ENCODE measurements around the gene GARIN5B. TPM values are rescaled to one million over a fixed set of nuclear protein-coding genes. Genes with fewer than 3 reads are reported as not detected.

GARIN5B gene
- total RNA-seq, 2 experiments from 2014 or later = not detected

DNA sequence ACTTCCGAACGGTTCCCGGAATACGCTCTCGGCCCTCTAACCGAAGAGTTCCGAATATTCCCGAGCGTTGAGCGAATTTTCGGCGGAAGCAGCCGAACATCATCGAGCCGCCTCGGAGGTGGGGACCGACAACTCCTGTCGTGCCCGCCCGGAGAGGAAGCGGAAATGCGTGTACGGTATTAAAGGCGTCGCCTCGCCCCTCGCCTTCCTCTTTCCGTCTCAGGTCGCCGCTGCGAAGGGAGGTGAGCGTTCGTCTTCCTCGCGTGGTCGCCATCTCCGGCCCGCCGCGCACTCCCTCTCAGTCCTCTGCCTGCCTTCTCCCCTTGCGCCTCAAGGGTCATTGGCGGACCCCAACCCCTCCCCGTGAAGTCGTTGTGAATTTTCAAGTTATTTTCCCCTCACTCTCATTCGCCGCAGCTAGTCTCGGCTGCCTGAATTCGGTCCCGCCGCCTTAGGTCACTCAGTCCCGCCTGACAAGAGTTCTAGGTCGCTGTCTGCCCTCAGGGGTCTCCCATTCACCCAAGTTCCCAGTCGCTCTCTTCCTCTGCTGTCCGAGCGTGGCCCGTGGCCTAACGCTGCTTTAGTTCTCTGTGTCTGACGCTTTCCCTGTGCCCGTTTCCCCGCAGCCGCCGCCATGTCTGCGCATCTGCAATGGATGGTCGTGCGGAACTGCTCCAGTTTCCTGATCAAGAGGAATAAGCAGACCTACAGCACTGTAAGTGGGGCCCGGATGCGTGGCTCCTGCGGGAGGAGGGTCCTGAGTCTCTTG, 22.8 kb upstream of the GARIN5B start, which contains the start of gene RPL28:
TSS of gene RPL28 (plus strand) at position 209 of the 769 bp plus-strand sequence. CDS start at position 635, 426 bp downstream.
- peaks cover 48% of the 10 kb centered on the region for H3K36me3 Mint-ChIP-seq
- no peaks in the 10 kb centered on the region for H3K27me3 Mint-ChIP-seq
- H3K4me3 Mint-ChIP-seq = peak within 1 kb of the TSS; percentile 100
- POLR2A ChIA-PET = interaction anchor here (1.1 to 11.0 kb wide), 5 partner anchors 18 to 131 kb away, joined by 3 to 211 read pairs (median 7); partner anchors contain the start of genes KMT5C and UBE2S
- peaks cover 2% of the 10 kb centered on the region for H3K9me3 Mint-ChIP-seq
- H3K4me1 Mint-ChIP-seq = peaks cover 53% of the 10 kb centered on the region
- peak within 1 kb of the TSS; percentile 99 for H3K27ac Mint-ChIP-seq
- peak; percentile 74 for ATAC-seq (ENCODE audit: low read depth)
- peak; percentile 96 for DNase-seq

DNA sequence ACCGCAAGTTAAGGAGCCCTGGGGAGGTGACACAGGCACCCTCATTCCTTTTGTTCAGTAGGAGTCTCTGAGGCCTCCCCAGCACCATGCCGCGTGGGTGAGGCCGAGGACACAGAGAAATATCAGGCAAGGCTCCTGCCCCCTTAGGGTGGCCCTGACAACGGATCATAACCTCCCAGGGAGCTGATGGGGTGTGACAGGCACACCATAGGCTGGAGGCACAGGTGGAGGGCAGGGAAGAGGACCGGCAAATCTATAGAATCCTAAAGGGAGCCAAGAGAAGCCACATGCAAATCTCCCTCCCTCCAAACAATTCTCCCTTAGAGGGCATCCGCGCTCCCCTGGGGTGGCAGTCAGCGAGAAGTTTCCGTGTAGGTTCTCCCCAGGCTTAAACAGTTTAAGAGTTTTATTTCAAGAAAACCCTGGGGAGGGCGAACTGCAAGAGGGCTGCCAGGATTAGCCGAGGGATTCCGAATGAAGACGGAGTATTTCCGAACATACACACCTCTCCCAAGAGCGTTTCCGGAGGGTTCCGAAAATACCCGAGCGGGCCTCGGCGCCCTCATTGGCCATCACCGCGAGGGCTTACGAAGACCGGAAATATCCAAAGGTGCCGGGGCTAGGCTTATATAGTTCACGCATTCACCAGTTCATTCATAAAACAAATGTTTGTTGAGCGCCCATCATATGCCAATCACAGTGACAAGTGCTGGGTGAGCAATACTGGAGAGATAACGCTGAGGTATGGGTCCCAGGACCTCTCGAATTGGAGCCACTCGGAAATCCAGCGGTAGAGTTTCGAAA, 22.1 kb upstream of the GARIN5B start:
- peaks cover 2% of the 10 kb centered on the region for H3K9me3 Mint-ChIP-seq
- H3K27ac Mint-ChIP-seq = peak overlapping the region; percentile 99
- ATAC-seq (ENCODE audit: low read depth) = peak; percentile 79
- H3K27me3 Mint-ChIP-seq = no peaks in the 10 kb centered on the region
- peak overlapping the region; percentile 100 for H3K4me3 Mint-ChIP-seq
- peak; percentile 94 for DNase-seq
- POLR2A ChIA-PET = interaction anchor here (1.0 to 11.0 kb wide), 19 partner anchors 8 to 257 kb away, joined by 3 to 211 read pairs (median 7); partner anchors contain the start of genes IL11, KMT5C, PPP6R1 and UBE2S
- peaks cover 51% of the 10 kb centered on the region for H3K4me1 Mint-ChIP-seq
- peaks cover 52% of the 10 kb centered on the region for H3K36me3 Mint-ChIP-seq

GRCh38 chr19:55384131-55384919, 21.3 kb upstream of the GARIN5B start, which contains the start of gene TMEM238:
Gene TMEM238 (minus strand): TSS chr19:55384292. CDS start chr19:55384259, 33 bp downstream.
- peaks cover 49% of the 10 kb centered on the region for H3K36me3 Mint-ChIP-seq
- peaks cover 47% of the 10 kb centered on the region for H3K4me1 Mint-ChIP-seq
- H3K27ac Mint-ChIP-seq = peak within 1 kb of the TSS; percentile 99
- peaks cover 2% of the 10 kb centered on the region for H3K9me3 Mint-ChIP-seq
- DNase-seq = peak; percentile 76
- H3K4me3 Mint-ChIP-seq = peak within 1 kb of the TSS; percentile 100
- H3K27me3 Mint-ChIP-seq = no peaks in the 10 kb centered on the region
- POLR2A ChIA-PET = interaction anchor here (0.6 to 3.2 kb wide), 28 partner anchors 9 to 270 kb away, joined by 3 to 62 read pairs (median 4); partner anchors contain the start of genes FIZ1, HSPBP1, IL11 and ISOC2
- ATAC-seq (ENCODE audit: low read depth) = peak; percentile 3

GRCh38 chr19:55383279-55384130, 20.4 kb upstream of the GARIN5B start:
- DNase-seq (peak; percentile 74), ATAC-seq (ENCODE audit: low read depth) (peak; percentile 4)
- Mint-ChIP-seq H3K36me3 (peaks cover 45% of the 10 kb centered on the region), H3K4me3 (peak overlapping the region; percentile 92), H3K27me3 (no peaks in the 10 kb centered on the region), H3K4me1 (peaks cover 41% of the 10 kb centered on the region), H3K27ac (peak overlapping the region; percentile 93), H3K9me3 (peaks cover 2% of the 10 kb centered on the region)
- POLR2A ChIA-PET = interaction anchor here (0.6 to 3.2 kb wide), 28 partner anchors 10 to 271 kb away, joined by 3 to 62 read pairs (median 4); partner anchors contain the start of genes FIZ1, HSPBP1, IL11 and ISOC2

DNA sequence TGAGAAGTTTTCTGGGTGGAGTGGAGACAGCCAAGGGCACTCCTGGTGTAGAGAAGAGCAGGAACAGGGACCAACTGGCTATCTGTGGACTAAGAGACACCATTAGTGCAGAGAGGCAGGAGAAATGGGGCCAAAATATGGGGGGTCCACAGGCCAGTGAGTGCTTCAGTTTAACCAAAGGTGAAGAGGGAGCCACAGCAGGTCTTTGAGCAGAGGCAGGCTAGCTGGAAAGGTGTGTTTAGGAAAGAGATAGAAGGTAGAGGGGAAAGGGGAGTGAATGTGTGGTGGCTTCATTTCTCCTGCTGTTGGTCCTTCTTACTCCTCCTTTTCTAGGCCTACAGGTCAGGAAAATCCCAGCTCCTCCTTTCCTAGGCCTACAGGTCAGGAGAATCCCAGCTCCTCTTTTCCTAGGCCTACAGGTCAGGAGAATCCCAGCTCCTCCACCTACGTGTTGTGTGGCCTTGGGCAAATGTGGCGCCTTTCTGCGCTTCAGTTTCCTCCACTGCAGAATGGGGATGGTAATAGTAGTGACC, 19.5 kb upstream of the GARIN5B start:
- DNase-seq = no peak
- Mint-ChIP-seq H3K27me3 (no peaks in the 10 kb centered on the region), H3K4me3 (peak overlapping the region; percentile 92), H3K36me3 (peaks cover 37% of the 10 kb centered on the region), H3K9me3 (peaks cover 2% of the 10 kb centered on the region), H3K27ac (peak overlapping the region; percentile 93), H3K4me1 (peaks cover 34% of the 10 kb centered on the region)
- ATAC-seq (ENCODE audit: low read depth) = no peak
- POLR2A ChIA-PET = interaction anchor here (1.3 to 3.2 kb wide), 9 partner anchors 13 to 241 kb away, joined by 3 to 62 read pairs (median 10); partner anchors contain the start of genes IL11, PPP6R1 and UBE2S

GRCh38 chr19:55382013-55382412, 19.0 kb upstream of the GARIN5B start:
- DNase-seq (no peak), ATAC-seq (ENCODE audit: low read depth) (no peak)
- no peak overlapping the region for H3K27ac Mint-ChIP-seq
- peaks cover 31% of the 10 kb centered on the region for H3K36me3 Mint-ChIP-seq
- H3K4me1 Mint-ChIP-seq = peaks cover 29% of the 10 kb centered on the region
- H3K4me3 Mint-ChIP-seq = peak overlapping the region; percentile 92
- H3K9me3 Mint-ChIP-seq = peaks cover 2% of the 10 kb centered on the region
- H3K27me3 Mint-ChIP-seq = no peaks in the 10 kb centered on the region
- POLR2A ChIA-PET = interaction anchor here (1.3 to 3.2 kb wide), 2 partner anchors 25 to 43 kb away, joined by 3 to 62 read pairs; partner anchors contain the start of gene UBE2S

DNA sequence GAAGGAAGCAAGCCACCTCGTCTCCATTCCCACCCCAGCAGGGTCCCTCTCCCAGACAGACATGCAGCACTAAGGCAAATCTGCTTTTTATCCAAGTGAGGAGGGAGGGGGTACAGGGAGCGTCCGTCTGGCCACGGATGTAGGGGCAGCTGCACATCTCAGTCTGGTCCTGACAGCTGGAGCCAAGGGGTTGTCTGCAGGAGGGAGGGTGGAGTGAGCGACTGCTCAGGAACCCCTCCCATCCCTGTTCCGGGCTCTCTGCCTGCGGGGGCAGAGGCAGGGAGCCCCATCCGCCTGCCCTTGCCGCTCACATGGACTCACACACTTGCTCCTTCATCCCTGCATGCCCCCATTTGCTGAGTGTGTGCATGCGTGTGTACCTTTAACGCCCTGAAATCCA, 16.1 kb upstream of the GARIN5B start:
- no peak for DNase-seq
- no peak overlapping the region for H3K27ac Mint-ChIP-seq
- POLR2A ChIA-PET = no interaction called here

GRCh38 chr19:55377356-55378131, 14.5 kb upstream of the GARIN5B start:
- no peak overlapping the region for H3K27ac Mint-ChIP-seq
- peaks cover 2% of the 10 kb centered on the region for H3K9me3 Mint-ChIP-seq
- POLR2A ChIA-PET = no interaction called here
- no peak overlapping the region for H3K4me3 Mint-ChIP-seq
- H3K27me3 Mint-ChIP-seq = peaks cover 11% of the 10 kb centered on the region
- peaks cover 16% of the 10 kb centered on the region for H3K4me1 Mint-ChIP-seq
- DNase-seq (no peak), ATAC-seq (ENCODE audit: low read depth) (no peak)
- H3K36me3 Mint-ChIP-seq = peaks cover 16% of the 10 kb centered on the region

More for the DNA sequence above, 16.1 kb upstream of the GARIN5B start:
- no peak for ATAC-seq (ENCODE audit: low read depth)
- H3K27me3 Mint-ChIP-seq = peaks cover 6% of the 10 kb centered on the region
- H3K9me3 Mint-ChIP-seq = peaks cover 2% of the 10 kb centered on the region
- H3K4me3 Mint-ChIP-seq = no peak overlapping the region
- peaks cover 18% of the 10 kb centered on the region for H3K36me3 Mint-ChIP-seq
- peaks cover 19% of the 10 kb centered on the region for H3K4me1 Mint-ChIP-seq

- Mint-ChIP-seq H3K36me3 (peaks cover 4% of the 10 kb centered on the region), H3K4me3 (no peak within 1 kb of the TSS), H3K4me1 (peaks cover 4% of the 10 kb centered on the region), H3K9me3 (peaks cover under 1% of the 10 kb centered on the region), H3K27me3 (peaks cover 19% of the 10 kb centered on the region), H3K27ac (no peak within 1 kb of the TSS)
- POLR2A ChIA-PET = no interaction called here
- ATAC-seq (ENCODE audit: low read depth) (no peak), DNase-seq (no peak)
Observed at GRCh38 chr19:55376241-55376933, 13.3 kb upstream of the GARIN5B start, which contains the start of gene TMEM190. Gene TMEM190 (plus strand): TSS chr19:55376826. CDS start chr19:55376854, 28 bp downstream.

- H3K36me3 Mint-ChIP-seq = peaks cover 2% of the 10 kb centered on the region
- POLR2A ChIA-PET = interaction anchor here (1.4 kb wide), 1 partner anchor 10 kb away, joined by 3 read pairs; the partner anchor contains the start of gene TMEM238
- no peak overlapping the region for H3K27ac Mint-ChIP-seq
- no peak overlapping the region for H3K4me3 Mint-ChIP-seq
- no peak for DNase-seq
- no peaks in the 10 kb centered on the region for H3K9me3 Mint-ChIP-seq
- peaks cover 5% of the 10 kb centered on the region for H3K4me1 Mint-ChIP-seq
- no peak for ATAC-seq (ENCODE audit: low read depth)
- H3K27me3 Mint-ChIP-seq = peaks cover 35% of the 10 kb centered on the region
Observed at GRCh38 chr19:55373993-55374757, 11.1 kb upstream of the GARIN5B start.
